NCI-H1105 treated with DMSO at 0.1 percent for 48 hours (cell line): ENCODE measurements around the gene FSD2.

Source experiments
- DNase-seq: peaks from one replicate; lab custom pipeline; 2025; lab: John Stamatoyannopoulos, UW

The FSD2 gene, protein sequence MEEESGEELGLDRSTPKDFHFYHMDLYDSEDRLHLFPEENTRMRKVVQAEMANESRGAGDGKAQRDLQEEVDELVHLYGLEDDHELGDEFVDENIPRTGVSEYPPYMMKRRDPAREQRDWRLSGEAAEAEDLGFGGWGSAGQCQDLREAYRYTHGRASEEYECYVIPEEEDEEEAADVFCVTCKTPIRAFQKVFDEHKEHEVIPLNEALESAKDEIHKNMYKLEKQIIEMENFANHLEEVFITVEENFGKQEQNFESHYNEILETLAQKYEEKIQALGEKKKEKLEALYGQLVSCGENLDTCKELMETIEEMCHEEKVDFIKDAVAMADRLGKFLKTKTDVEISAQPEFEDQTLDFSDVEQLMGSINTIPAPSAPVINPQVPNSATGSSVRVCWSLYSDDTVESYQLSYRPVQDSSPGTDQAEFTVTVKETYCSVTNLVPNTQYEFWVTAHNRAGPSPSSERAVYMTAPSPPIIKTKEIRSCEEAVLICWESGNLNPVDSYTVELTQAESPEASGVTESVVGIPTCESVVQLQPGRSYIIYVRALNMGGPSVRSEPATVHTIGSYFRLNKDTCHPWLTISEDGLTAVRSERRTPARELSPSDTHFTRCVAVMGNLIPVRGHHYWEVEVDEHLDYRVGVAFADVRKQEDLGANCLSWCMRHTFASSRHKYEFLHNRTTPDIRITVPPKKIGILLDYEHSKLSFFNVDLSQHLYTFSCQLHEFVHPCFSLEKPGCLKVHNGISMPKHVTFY

DNA sequence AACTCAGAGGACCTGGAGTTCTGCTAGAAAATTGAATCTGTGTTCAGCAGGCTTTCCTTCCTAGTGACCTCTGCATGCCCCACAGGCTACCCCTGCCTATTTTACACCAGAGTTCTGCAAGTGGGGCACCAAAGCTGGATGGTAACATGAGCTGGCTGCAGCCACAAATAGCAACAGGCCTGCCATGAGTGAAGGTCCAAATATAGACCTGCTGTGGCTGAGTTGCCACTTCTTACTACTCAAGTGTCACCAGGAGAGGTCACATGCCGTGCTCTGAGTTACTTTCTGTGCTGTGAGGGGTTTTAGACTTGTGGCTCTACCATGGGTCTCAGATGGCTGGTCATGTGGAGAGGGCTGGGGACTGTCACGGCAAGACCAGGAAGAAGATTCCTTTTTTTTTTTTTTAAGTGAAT lies at the start of gene FSD2:
FSD2 (minus strand) TSS at position 76 of the 413 bp plus-strand sequence. CDS start 18,679 bp downstream, outside the sequence.
- no peak for DNase-seq

DNA sequence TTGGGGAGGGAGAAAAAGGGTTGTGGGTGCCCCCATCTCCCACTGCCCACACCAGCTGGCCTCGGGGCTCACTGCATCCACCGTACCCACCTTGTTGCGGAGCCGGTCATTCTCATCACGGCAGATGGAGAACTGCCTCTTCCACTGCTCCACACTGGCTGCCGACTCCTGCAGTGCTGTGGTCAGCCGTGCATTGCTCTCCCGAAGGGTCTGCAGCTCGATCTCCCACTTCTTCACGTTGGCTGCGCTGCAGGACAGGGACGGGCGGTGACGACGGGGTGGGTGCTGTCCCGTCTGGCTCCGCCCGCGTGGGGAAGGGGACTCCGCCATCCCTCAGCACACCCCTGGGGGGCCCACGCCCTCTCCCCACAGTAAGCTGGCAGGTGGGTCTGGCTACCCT lies 48.7 kb upstream of the FSD2 start:
- no peak for DNase-seq

GRCh38 chr15:82852941-82853561 lies 47.2 kb upstream of the FSD2 start:
- DNase-seq = no peak

DNA sequence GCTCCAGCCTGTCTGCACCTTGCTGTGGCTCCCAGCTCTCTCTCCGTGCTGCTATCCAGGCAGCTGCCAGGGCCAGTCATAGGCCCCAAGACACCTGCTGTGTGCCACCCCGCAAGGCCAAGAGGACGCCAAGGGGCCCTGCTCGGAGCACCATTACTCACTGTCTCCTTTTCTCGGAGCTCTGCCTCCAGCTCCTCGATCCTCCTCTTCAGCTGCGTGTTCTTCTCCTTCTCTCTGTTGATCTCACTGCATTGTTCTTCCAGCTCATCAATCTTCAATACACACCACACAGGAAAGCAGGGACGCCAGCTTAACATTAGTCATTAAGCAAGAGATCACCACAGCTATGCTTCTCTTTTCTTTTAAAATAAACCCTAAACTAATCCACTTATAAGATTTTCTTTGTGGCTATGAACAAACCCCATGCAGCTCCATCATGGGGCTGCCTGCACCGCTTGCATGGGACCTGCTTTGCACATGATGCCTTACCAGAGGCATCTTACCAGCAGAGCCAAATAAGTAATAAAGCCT lies 46.2 kb upstream of the FSD2 start:
- DNase-seq = no peak

DNA sequence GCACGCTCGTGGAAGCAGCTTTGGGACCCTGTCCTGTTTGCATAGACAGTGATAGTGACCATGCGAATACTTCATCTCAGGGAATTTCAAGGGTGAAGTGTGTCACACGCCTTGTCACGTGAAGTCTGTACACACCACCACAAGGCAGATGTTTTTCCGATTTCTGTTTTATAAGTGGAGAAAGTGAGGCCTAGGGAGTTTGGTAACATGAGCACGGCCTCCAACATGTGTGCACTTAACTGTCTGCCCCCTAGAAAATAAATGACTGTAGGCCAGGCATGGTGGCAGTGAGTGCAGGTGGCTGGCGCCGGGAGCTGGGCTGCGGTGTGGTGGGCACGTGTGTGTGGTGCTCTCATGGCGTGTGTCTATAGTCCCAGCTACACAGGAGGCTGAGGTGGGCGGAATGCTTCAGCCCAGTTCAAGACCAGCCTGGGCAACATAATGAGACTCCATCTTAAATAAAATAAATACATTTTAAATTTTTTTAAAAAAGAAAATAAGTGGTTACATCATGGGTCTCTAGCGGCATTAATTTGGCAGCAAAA lies 45.5 kb upstream of the FSD2 start:
- DNase-seq = no peak

DNA sequence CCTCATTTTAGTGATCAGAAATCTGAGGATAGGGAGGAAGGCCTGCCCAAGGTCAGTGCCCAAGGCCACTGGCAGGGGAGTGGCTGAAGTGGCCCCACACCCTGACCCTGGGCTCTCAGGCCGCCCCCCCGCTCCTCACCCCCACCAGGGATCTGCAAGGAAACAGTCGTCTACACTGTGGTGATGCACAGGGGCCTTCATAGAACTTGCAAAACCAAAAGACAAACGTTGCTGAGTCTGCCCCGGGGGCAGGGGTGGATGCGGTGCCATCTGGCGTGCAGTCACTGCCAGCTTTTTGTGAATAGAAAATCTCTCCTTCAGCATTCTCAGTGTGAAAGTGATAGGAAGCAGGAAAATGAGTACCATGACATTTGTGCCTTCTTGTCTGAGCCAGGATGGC lies 44.9 kb upstream of the FSD2 start:
- no peak for DNase-seq

- DNase-seq = no peak
These were observed 44.0 kb upstream of the FSD2 start for GRCh38 chr15:82849556-82850512.

DNA sequence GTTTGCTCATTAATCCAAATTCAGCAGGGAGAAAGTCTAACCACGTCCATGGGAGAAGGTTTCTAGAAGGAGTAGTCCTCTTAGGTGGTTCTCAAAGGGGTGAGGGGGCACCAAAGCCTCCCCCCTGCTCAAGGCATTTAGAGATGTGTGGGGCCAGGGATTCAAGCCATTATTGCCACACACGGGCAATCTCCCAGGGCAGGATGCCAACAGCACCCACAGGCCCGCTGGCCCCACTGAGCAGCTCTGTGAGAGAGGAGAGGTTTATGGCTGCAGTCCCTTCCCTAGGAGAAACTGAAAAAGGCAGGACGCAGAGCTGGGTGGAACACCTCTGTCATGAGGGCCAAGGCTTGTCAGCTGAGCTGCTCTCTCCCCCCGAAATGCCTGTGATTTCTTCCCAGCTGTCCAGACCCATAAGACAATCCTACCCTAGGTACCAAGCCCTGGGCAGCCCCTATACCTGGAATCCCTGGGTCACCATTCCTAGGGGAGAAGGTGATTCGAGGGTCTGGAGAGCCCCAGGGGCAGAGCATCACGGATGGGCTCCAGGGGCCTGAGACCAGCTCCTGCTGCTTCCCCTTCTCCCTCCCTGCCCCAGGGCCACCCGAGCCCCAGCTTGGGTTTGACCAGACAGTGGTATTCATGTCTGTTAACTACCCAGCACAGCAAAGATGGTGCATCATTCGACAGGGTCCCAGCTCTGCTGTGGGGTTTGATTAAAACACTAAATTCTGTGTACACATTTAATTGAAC lies 42.5 kb upstream of the FSD2 start:
- no peak for DNase-seq

DNA sequence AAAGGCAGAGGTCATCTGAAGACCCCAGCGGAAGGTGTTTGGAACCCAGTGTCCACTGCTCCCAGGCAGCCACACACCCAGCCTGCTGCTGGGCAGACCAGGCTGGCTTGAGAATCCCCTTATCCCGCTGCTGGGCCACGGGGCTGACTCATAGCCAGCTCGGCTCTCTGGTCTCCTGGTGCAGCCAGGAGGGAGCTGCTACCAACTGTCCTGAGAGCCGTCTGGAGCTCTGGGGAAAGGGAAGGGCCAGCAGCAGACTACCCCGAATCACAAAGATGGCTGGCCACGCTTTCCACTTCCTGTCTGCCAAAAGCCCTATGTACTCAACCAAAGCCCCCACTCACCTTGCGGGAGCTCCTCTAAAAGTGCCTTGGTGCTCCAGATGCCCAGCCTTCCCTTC lies 41.8 kb upstream of the FSD2 start:
- DNase-seq = no peak

DNA sequence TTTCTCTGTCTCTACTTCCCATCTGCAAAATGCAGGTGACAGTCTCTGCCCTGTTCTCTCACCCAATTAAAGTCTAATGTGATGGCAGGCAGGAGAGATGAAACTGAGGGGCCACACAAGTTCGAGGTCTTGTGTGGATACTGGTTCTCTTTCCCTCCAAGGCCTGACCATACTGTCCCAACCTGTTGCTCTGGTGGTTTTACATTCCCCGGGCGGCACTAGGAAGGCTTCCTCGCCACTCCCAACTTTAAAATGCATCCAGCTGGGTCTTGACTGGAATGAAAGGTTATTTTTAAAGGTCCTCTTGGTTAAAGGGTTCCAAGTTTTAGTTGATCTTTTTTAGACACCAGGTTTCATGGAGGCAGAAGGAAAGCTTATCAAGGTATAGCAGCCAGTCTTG lies 40.8 kb upstream of the FSD2 start:
- no peak for DNase-seq

DNA sequence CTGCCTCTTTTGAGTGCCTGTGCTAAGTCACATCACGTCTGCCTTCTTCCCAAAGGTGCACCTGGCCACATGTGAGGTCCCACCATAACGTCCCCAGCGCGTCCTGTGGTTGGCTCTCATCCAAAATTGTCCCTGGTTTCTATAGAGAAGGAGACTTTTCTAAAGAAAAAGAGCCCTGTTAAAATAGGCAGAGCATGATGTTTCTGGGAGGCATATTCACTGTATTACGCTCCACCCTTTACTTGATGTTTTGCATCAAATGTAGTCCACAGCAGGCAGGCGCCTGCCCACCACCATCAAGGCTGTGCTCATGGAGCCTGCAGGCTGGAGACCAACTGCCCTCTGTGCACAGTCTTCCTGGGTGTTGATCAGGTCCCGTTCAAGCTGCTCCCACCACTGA lies 39.8 kb upstream of the FSD2 start:
- no peak for DNase-seq

DNA sequence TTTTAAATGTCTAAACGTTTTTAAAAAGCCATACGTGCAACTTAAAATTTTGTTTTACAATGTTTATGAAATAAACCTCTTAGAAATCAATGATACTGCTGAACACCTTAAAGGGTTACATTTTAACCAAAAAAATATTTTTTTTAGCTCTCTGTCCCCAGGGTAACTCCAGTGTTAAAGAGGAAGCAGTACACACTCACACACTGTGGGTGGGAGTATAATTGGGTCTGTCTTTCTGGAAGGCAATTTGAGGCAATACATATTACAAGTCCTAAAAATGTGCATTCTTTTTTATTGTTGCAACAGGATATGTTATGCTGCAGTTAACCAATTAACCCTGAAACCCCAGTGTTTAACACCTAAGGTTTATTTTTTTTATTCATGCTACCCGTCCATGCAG lies 37.7 kb upstream of the FSD2 start:
- DNase-seq = no peak

DNA sequence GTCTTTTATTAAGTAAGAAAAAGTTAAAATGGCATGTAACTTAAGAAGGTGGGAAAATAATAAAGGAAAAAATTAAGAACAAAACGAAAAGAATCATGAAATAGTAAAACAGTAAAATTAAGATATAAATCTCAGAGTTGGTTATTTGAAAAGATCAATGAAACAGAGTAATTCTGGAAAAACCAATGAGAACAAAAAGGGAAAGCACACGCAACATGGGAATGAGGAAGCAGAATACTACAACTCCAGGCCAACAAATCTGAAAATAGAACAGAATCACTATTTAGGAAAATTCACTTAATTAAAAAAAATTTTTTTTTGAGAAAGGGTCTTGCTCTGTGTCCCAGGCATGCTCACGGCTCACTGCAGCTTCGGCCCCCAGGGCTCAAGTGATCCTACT lies 34.3 kb upstream of the FSD2 start:
- DNase-seq = no peak

- DNase-seq = no peak
These were observed 33.3 kb upstream of the FSD2 start for GRCh38 chr15:82839136-82839535.

- no peak for DNase-seq
These were observed 32.3 kb upstream of the FSD2 start for GRCh38 chr15:82838096-82838735.

DNA sequence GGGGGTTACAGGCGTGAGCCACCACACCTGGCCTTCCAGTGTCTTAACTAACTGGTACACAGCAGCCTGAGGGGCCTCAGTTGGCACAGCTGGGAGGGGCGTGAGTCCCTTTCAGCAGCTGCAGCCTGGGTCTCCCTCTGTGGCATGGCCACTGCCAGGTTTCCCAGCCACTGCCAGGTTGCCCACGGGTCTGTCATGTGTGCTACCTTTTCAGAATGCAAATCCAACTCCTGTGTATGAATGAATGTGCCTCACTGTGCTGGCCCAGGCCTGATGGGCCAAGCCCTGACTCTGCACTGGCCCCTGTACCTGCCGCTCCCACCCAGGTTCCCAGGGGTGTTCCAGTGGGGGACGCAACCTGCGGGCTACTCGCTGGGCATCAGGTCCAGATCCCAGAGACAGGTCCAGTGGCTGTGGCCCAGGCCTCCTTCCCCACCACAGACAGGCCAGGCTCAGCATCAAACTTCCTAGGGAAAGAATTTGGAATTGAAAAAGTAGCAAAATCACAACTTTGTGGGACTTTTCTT lies 29.6 kb upstream of the FSD2 start:
- no peak for DNase-seq

- no peak for DNase-seq
These were observed 27.5 kb upstream of the FSD2 start for GRCh38 chr15:82833362-82833682.

GRCh38 chr15:82832601-82833361 lies 26.9 kb upstream of the FSD2 start:
- DNase-seq = no peak
